IMR-90 (cell line): ENCODE measurements around the gene TMPRSS9. TPM values are rescaled to one million over a fixed set of nuclear protein-coding genes. Genes with fewer than 3 reads are reported as not detected.

Source experiments
- ATAC-seq: fragments of 200-7000 bp; cut with Tn5 transposase; 2 replicates; pipeline ENCODE4 v1.9.1; 2020; ENCODE audit warnings: low read depth, mild to moderate bottlenecking, moderate library complexity
- BruUV-seq: library from RNA; stranded (reverse); fragments of 400-500 nt; replicated peaks from 2 replicates; lab custom pipeline; 2021; lab: Mats Ljungman, UMichigan
- CTCF ChIA-PET: fragments of 300-600 bp; formaldehyde crosslinking; extraction: SDS; loops from one replicate; lab custom pipeline; 2021; ENCODE audit warnings: antibody characterized with exemption; lab: Yijun Ruan, JAX
- POLR2A ChIA-PET: fragments of 300-600 bp; sonication (Branson Sonifier 250); formaldehyde crosslinking; loops from one replicate; lab custom pipeline; 2022; ENCODE audit warnings: antibody characterized with exemption; ENCODE audit not compliant: unreplicated experiment; lab: Charles Lee
- DNase-seq: peaks from one replicate; pipeline ENCODE4 v3.0.0; 2013
- H2AFZ ChIP-seq: replicated peaks from 2 replicates; pipeline ENCODE3; 2013; ENCODE audit warnings: low read length, mild to moderate bottlenecking; ENCODE audit not compliant: poor library complexity
- H2AK5ac ChIP-seq: 2 replicates; pipeline ENCODE4 v1.6.1; 2013; ENCODE audit warnings: low read depth, low read length, inconsistent platforms
- H2AK9ac ChIP-seq: replicated peaks from 2 replicates; pipeline ENCODE3; 2013; ENCODE audit warnings: mild to moderate bottlenecking, low read depth, low read length, moderate library complexity; ENCODE audit not compliant: poor library complexity
- H2BK120ac ChIP-seq: 2 replicates; pipeline ENCODE4 v1.6.1; 2013; ENCODE audit warnings: low read depth, low read length, inconsistent platforms
- H2BK15ac ChIP-seq: 3 replicates; pipeline ENCODE4 v1.6.1; 2013; ENCODE audit warnings: low read depth, low read length, inconsistent platforms
- H2BK20ac ChIP-seq: 2 replicates; pipeline ENCODE4 v1.6.1; 2013; ENCODE audit warnings: low read depth, mild to moderate bottlenecking, inconsistent platforms, low read length, moderate library complexity
- H2BK5ac ChIP-seq: 2 replicates; pipeline ENCODE4 v1.6.1; 2013; ENCODE audit warnings: mild to moderate bottlenecking, low read depth, low read length, inconsistent platforms; ENCODE audit not compliant: poor library complexity, severe bottlenecking
- H3K14ac ChIP-seq: replicated peaks from 2 replicates; pipeline ENCODE4 v1.6.1; 2013; ENCODE audit warnings: low read depth, low read length, inconsistent platforms
- H3K18ac ChIP-seq: 2 replicates; pipeline ENCODE4 v1.6.1; 2013; ENCODE audit warnings: low read depth, low read length, control low read depth
- H3K23ac ChIP-seq: 2 replicates; pipeline ENCODE4 v1.6.1; 2013; ENCODE audit warnings: low read depth, low read length, inconsistent platforms
- H3K27ac ChIP-seq: 2 replicates; pipeline ENCODE4 v1.5.1; 2013; ENCODE audit warnings: mild to moderate bottlenecking, control low read depth, low read length; ENCODE audit not compliant: insufficient read depth
- H3K27me3 ChIP-seq: 2 replicates; pipeline ENCODE4 v1.6.1; 2013; ENCODE audit warnings: low read length; ENCODE audit not compliant: control insufficient read depth, insufficient read depth
- H3K36me3 ChIP-seq: 2 replicates; pipeline ENCODE4 v1.6.1; 2013; ENCODE audit warnings: low read length, mixed read lengths; ENCODE audit not compliant: control insufficient read depth, insufficient read depth
- H3K4ac ChIP-seq: 2 replicates; pipeline ENCODE4 v1.6.1; 2013; ENCODE audit warnings: low read depth, low read length, inconsistent platforms
- H3K4me1 ChIP-seq: 2 replicates; pipeline ENCODE4 v1.6.1; 2013; ENCODE audit warnings: low read length, mixed read lengths; ENCODE audit not compliant: control insufficient read depth, insufficient read depth
- H3K4me2 ChIP-seq: 2 replicates; pipeline ENCODE4 v1.6.1; 2013; ENCODE audit warnings: low read depth, mild to moderate bottlenecking, control low read depth, low read length, moderate library complexity
- H3K4me3 ChIP-seq: 2 replicates; pipeline ENCODE4 v1.5.1; 2013; ENCODE audit warnings: low read depth, mild to moderate bottlenecking, control low read depth, low read length, moderate library complexity; ENCODE audit not compliant: insufficient read depth
- H3K56ac ChIP-seq: 2 replicates; pipeline ENCODE4 v1.6.1; 2013; ENCODE audit warnings: low read length, inconsistent platforms; ENCODE audit not compliant: insufficient read depth; ENCODE audit errors: extremely low read depth
- H3K79me1 ChIP-seq, 2 experiments: 2 replicates each; pipeline ENCODE4 v1.6.1; 2013; ENCODE audit warnings: low read length in 2 of 2, inconsistent platforms in 1 of 2, low read depth in 1 of 2
- H3K9ac ChIP-seq: 2 replicates; pipeline ENCODE4 v1.6.1; 2013; ENCODE audit warnings: low read depth, low read length, control low read depth
- H3K9me1 ChIP-seq: 2 replicates; pipeline ENCODE4 v1.6.1; 2013; ENCODE audit warnings: low read length, inconsistent platforms; ENCODE audit not compliant: insufficient read depth
- H3K9me3 ChIP-seq: 2 replicates; pipeline ENCODE4 v1.6.1; 2013; ENCODE audit warnings: low read length; ENCODE audit not compliant: control insufficient read depth, insufficient read depth
- H4K20me1 ChIP-seq: 2 replicates; pipeline ENCODE4 v1.6.1; 2013; ENCODE audit warnings: low read length, inconsistent platforms; ENCODE audit not compliant: insufficient read depth
- H4K5ac ChIP-seq: 2 replicates; pipeline ENCODE4 v1.6.1; 2013; ENCODE audit warnings: mild to moderate bottlenecking, low read depth, low read length, control low read depth
- H4K8ac ChIP-seq, 2 experiments: 2 replicates each; pipeline ENCODE4 v1.6.1; 2013; ENCODE audit warnings: low read depth in 2 of 2, low read length in 2 of 2, control low read depth in 1 of 2, inconsistent platforms in 1 of 2
- H4K91ac ChIP-seq: 2 replicates; pipeline ENCODE4 v1.6.1; 2013; ENCODE audit warnings: low read depth, low read length, inconsistent platforms; ENCODE audit not compliant: insufficient read depth
- BHLHE40 ChIP-seq: fragments of 150-350 bp; IDR thresholded peaks from 2 replicates; pipeline ENCODE4 v1.6.1; 2016; ENCODE audit warnings: mild to moderate bottlenecking, low read depth, low read length
- CTCF ChIP-seq: conservative IDR thresholded peaks from 2 replicates; pipeline ENCODE4 v1.5.1; 2012; ENCODE audit warnings: mild to moderate bottlenecking, low read depth, low read length, improper control_type of control experiment
- SMC3 ChIP-seq: fragments of 150-350 bp; IDR thresholded peaks from 2 replicates; pipeline ENCODE4 v1.6.1; 2016; ENCODE audit warnings: low read depth, mild to moderate bottlenecking, antibody characterized with exemption, low read length, moderate library complexity
- USF2 ChIP-seq: fragments of 150-350 bp; IDR thresholded peaks from 2 replicates; pipeline ENCODE4 v1.6.1; 2017; ENCODE audit warnings: mild to moderate bottlenecking, antibody characterized with exemption, low read length, low read depth
- WGBS, 2 experiments: methylation state at CpG; one replicate each; pipeline versions ENCODE4 v1.1.5 to v1.1.7; 2013; ENCODE audit warnings: missing lambda C conversion rate in 2 of 2; ENCODE audit not compliant: insufficient read length in 1 of 2; ENCODE audit errors: extremely low coverage in 2 of 2; 5-methylcytosine and 5-hydroxymethylcytosine counted together
- dilution Hi-C: fragments of 300-500 bp; cut with HindIII; formaldehyde crosslinking; loops from one replicate; pipeline ENCODE4 v1.14.3; 2018; ENCODE audit warnings: low sequenced_read_pairs; ENCODE audit not compliant: unreplicated experiment
- in situ Hi-C: fragments of 300-500 bp; cut with MboI; formaldehyde crosslinking; loops from 3 replicates; pipeline ENCODE4 v1.14.3; 2019; ENCODE audit warnings: low sequenced_read_pairs, inconsistent platforms, mixed read lengths
- intact Hi-C: fragments of 100-400 bp; cut with micrococcal nuclease; formaldehyde crosslinking; loops from 2 replicates; pipeline ENCODE4 v1.10.0; 2022
- polyA plus RNA-seq, 3 experiments: library from polyadenylated mRNA; depleted of rRNA; stranded (reverse); fragments of >200 nt; gene quantifications; 2 replicates each; pipeline ENCODE4 v1.2.3, GENCODE V29; 2012; ENCODE audit warnings: low replicate concordance in 1 of 3
- total RNA-seq: library from RNA; depleted of rRNA; stranded (reverse); fragments of >200 nt; gene quantifications from 2 replicates; pipeline ENCODE4 v1.2.3, GENCODE V29; 2012
- TF ChIP-seq, protein P1 (sequence below): fragments of 150-350 bp; IDR thresholded peaks from 2 replicates; pipeline ENCODE4 v1.6.1; 2016; ENCODE audit warnings: low read depth, mild to moderate bottlenecking, low read length, moderate library complexity, borderline replicate concordance

Gene TMPRSS9
- total and polyA plus RNA-seq, 2 of the 4 experiments (the other 2 are of a cell fraction): not detected

- H3K9me3 ChIP-seq: peaks cover 5% of the 10 kb centered on the region; the same call in 1 of the 2 replicates
- no peak overlapping the region for H2AK9ac ChIP-seq
- H3K9me1 ChIP-seq: no peaks in the 10 kb centered on the region
- no peak overlapping the region for H3K18ac ChIP-seq
- no peak overlapping the region for H3K56ac ChIP-seq
- no peak overlapping the region for H2BK15ac ChIP-seq
- H3K79me1 ChIP-seq: peaks cover 3 to 9% of the 10 kb centered on the region in 2 experiments
- peaks cover 10% of the 10 kb centered on the region; the same call in 1 of the 2 replicates for H3K36me3 ChIP-seq
- dilution Hi-C loops: no loop called here
- no peak overlapping the region for H3K4me3 ChIP-seq
- peak; percentile 18; the same call in 1 of the 2 replicates for ATAC-seq
- WGBS, 2 experiments: 99% methylated on average over 9 of the region's 19 CpGs; no CpG with 5 or more reads in 1 of the 2 experiments
- H3K27ac ChIP-seq: no peak overlapping the region
- TF ChIP-seq USF2 (no peak), CTCF (no peak), SMC3 (no peak), BHLHE40 (no peak)
- TF ChIP-seq, protein P1, sequence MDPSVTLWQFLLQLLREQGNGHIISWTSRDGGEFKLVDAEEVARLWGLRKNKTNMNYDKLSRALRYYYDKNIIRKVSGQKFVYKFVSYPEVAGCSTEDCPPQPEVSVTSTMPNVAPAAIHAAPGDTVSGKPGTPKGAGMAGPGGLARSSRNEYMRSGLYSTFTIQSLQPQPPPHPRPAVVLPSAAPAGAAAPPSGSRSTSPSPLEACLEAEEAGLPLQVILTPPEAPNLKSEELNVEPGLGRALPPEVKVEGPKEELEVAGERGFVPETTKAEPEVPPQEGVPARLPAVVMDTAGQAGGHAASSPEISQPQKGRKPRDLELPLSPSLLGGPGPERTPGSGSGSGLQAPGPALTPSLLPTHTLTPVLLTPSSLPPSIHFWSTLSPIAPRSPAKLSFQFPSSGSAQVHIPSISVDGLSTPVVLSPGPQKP: no peak
- H4K5ac ChIP-seq: no peak overlapping the region
- no peak overlapping the region for H3K9ac ChIP-seq
- H3K4me2 ChIP-seq: no peak overlapping the region
- no peak overlapping the region for H2BK20ac ChIP-seq
- no peak overlapping the region for H3K4ac ChIP-seq
- CTCF ChIA-PET: no interaction called here
- DNase-seq: no peak
- POLR2A ChIA-PET: no interaction called here
- H4K8ac ChIP-seq: no peak overlapping the region
- H2AK5ac ChIP-seq: no peak overlapping the region
- BruUV-seq: no TSS peak
- no peak overlapping the region for H2BK120ac ChIP-seq
- H3K14ac ChIP-seq: no peak overlapping the region
- in situ Hi-C loops: no loop called here
- no peaks in the 10 kb centered on the region for H3K4me1 ChIP-seq
- intact Hi-C loops: no loop called here
- no peak overlapping the region for H3K23ac ChIP-seq
- H2BK5ac ChIP-seq: no peak overlapping the region
- peak overlapping the region; percentile 13 for H2AFZ ChIP-seq
- no peak overlapping the region for H4K91ac ChIP-seq
- H3K27me3 ChIP-seq: no peaks in the 10 kb centered on the region
- H4K20me1 ChIP-seq: no peaks in the 10 kb centered on the region; the same call in 1 of the 2 replicates
Observed at GRCh38 chr19:2416321-2417097, 56.4 kb downstream of the TMPRSS9 start.
